ENCODE results near the gene SLC12A8.

The SLC12A8 gene

DNA sequence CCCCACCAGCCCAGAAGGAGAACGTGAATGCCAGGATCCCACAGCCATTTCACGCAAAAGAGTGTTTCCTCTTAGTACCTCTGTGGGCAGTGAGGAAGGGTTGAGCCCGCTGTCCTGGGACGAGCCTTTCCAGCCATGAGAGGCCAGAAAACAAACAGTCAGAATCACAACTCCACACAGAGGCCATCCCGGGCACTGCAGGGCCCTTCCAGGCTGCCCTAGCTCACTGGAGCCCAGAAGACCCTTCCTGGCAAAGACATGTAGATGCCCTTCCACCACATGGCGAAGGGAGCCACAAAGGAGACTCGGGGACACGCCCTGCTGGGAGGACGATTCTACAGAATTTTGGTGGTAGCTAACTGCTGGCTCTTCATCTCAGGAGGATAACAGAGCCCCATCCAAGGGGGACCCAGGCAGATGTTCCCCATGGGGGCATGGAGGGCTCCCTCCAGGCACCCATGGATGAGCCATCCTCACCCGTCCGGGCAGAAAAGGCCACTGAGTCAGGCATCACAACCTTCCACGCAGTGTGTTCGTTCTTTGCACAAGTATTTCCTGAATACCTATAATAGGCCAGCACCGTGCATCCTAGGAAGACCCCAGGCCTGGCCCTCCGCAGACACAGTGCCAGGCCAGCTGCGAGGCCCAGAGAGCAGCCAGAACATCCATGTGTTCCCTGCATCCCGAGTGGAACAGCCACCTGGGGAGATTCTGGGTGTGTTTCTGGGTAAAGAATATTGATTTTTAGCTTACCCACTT lies 47.2 kb downstream of the SLC12A8 start:
- peak; percentile 50 for DNase-seq (ENCODE audit: extremely low spot score)
- POLR2A ChIA-PET, result no interaction called here
- TF ChIP-seq, protein P1, sequence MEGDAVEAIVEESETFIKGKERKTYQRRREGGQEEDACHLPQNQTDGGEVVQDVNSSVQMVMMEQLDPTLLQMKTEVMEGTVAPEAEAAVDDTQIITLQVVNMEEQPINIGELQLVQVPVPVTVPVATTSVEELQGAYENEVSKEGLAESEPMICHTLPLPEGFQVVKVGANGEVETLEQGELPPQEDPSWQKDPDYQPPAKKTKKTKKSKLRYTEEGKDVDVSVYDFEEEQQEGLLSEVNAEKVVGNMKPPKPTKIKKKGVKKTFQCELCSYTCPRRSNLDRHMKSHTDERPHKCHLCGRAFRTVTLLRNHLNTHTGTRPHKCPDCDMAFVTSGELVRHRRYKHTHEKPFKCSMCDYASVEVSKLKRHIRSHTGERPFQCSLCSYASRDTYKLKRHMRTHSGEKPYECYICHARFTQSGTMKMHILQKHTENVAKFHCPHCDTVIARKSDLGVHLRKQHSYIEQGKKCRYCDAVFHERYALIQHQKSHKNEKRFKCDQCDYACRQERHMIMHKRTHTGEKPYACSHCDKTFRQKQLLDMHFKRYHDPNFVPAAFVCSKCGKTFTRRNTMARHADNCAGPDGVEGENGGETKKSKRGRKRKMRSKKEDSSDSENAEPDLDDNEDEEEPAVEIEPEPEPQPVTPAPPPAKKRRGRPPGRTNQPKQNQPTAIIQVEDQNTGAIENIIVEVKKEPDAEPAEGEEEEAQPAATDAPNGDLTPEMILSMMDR (IDR thresholded peaks at IDR 0.05; ENCODE audit: control extremely low read depth, extremely low read depth, low read depth, missing control alignments), result peak; percentile 50
- CTCF ChIA-PET, result interaction anchor here (1.0 to 2.7 kb wide), 6 partner anchors 8 to 238 kb away, joined by 3 to 10 read pairs (median 4); no protein-coding TSS in a partner anchor

DNA sequence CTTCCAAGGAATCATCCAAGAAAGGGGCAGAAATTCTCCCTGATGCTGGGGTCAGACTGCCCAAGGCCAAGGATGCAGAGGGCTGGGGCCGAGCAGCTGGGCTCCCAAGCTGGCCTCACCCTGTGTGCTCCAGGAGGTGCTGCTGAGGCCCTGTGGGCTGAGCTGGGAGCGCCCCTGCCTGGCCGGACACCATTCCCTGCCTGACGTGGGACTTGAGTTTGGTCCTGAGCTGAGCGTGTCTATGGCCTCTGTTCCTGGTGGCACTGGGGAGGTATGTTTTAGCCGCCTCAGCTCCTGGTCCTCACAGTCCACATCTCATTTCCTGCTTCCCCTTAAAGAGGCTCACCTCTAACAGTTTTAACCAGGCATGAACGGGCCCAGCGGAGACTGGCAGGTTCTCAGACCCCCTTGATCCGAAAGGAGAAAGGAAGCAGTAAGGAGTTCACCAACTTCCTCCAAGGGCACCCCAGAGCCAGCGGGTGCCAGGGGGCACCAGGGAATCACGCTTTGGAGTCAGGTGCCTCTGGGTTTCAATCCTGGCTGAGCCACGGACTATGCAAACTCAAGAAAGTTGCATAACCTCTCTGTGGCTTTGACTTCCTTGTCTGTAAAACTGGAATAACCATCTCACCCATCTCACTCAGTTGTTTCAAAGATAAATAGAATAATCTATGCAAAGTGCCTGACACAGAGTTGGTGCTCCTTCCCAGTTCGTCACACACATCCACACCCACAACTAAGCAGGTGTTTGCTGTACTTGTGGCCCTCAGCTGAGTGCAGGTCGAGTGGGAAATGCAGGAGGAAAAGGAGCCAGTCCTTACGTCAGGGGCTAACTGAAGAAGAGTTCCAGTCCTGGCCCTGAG lies 48.6 kb downstream of the SLC12A8 start:
- ChIA-PET POLR2A (no interaction called here), CTCF (interaction anchor here (0.7 to 2.7 kb wide), 5 partner anchors 12 to 231 kb away, joined by 3 to 10 read pairs (median 3); no protein-coding TSS in a partner anchor)
- peak; percentile 38 for DNase-seq (ENCODE audit: extremely low spot score)
- TF ChIP-seq, protein P1 (IDR thresholded peaks at IDR 0.05; ENCODE audit: control extremely low read depth, extremely low read depth, low read depth, missing control alignments), result peak; percentile 38

DNA sequence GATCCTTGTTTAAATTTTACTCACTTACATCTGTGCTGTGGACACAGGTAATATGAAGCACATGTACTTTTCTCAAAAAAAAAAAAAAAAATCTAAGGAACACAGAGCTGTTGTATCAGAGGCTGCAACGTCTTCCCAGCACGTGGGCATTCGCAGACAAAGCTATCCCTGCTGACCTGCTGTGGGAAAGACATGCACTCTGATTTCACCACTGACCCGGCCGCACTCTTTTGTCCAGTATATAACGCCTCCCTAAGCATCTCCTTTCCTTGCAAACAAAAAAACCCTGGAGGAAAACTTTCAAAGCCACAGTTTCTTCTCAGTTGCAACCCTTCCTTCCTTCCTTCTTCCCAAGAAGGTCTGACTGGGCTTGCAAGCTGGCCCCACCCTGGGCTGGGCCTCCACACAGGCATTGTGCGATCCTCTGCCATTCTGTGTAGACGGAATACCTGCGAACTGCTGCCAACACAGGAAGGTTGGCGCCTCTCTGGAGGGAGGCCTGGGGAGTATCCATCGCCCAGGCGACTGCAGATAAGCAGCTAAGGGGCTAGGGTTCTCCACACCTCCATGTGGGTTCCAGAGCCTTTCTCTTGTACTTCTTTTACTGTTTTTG lies 50.8 kb downstream of the SLC12A8 start:
- ChIA-PET CTCF (interaction anchor here (0.6 to 3.0 kb wide), 4 partner anchors 12 to 42 kb away, joined by 3 to 11 read pairs (median 3); no protein-coding TSS in a partner anchor), POLR2A (no interaction called here)
- TF ChIP-seq, protein P1 (IDR thresholded peaks at IDR 0.05; ENCODE audit: control extremely low read depth, extremely low read depth, low read depth, missing control alignments), result no peak
- no peak for DNase-seq (ENCODE audit: extremely low spot score)

DNA sequence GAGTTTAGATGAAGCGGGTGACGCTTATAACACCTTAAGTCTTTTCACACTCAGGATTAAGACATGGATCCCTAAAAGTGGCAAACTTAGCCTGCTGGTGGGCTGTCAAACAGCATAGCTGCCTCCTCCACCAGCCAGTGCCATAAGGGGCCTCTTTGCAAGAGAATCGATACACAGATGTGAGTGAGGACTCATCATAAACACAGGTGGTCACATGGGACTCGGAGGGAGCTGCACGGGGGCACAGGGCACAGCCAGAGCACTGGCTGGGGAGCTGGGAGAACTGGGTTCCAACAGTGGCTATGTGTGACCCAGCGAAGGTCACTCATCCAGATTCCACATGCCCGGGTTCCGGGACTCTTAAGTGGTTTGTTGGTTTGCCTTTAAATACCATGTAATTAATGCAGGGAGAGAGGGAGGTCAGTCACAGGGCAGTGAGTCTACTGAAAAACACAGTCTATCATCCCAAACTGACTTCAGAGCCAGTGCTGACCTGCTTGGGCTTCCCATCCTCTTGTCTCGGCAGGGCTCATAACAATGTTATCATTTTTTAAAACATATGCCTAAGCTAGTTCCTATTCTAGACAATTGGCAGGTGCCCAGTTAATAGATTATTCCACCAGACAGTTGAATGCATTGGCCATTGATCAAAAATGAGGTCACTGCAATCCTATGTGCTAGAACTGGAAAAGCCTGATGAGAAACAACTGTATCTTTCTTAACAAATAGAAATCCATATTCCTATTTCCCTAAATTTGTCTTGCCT lies 51.8 kb downstream of the SLC12A8 start:
- no peak for DNase-seq (ENCODE audit: extremely low spot score)
- TF ChIP-seq, protein P1 (IDR thresholded peaks at IDR 0.05; ENCODE audit: control extremely low read depth, extremely low read depth, low read depth, missing control alignments), result no peak
- ChIA-PET CTCF (interaction anchor here (1.2 to 3.0 kb wide), 3 partner anchors 11 to 31 kb away, joined by 3 to 11 read pairs (median 3); no protein-coding TSS in a partner anchor), POLR2A (no interaction called here)

DNA sequence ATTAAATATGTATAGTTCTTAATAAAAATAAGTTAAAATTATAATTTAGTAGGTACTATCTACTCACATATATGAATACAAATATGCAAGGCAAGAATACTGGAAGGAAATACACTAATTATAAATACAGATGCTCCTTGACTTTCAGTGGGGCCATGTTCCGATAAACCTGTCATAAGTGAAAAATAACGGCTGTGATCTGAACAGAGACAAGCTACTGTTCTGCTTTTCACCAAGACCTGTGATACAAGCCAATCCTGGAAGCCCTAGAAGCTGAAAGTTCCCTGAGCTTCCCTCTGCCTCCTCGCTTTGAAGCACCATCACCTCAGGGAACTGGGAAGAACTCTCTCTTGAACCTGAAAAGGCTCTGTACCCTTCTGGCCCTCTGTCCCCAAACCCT lies 55.4 kb downstream of the SLC12A8 start:
- no peak for DNase-seq (ENCODE audit: extremely low spot score)
- ChIA-PET POLR2A (no interaction called here), CTCF (interaction anchor here (1.0 to 1.3 kb wide), 5 partner anchors 8 to 256 kb away, joined by 3 to 5 read pairs (median 3); no protein-coding TSS in a partner anchor)
- TF ChIP-seq, protein P1 (IDR thresholded peaks at IDR 0.05; ENCODE audit: control extremely low read depth, extremely low read depth, low read depth, missing control alignments), result no peak
